Ishikawa (cell line): ENCODE data around the gene BBS9.

Experiments
- CEBPB ChIP-seq: IDR thresholded peaks from 2 replicates; pipeline ENCODE4 v1.6.1; 2012
- CREB1 ChIP-seq: IDR thresholded peaks from 2 replicates; pipeline ENCODE4 v1.6.1; 2012; ENCODE audit warnings: low read depth
- EGR1 ChIP-seq: IDR thresholded peaks from 2 replicates; pipeline ENCODE4 v1.6.1; 2012
- EP300 ChIP-seq: IDR thresholded peaks from 2 replicates; pipeline ENCODE4 v1.6.1; 2012; ENCODE audit warnings: borderline replicate concordance
- FOXM1 ChIP-seq: IDR thresholded peaks from 2 replicates; pipeline ENCODE4 v1.6.1; 2012; ENCODE audit warnings: low read depth, borderline replicate concordance
- NFIC ChIP-seq: IDR thresholded peaks from 2 replicates; pipeline ENCODE4 v1.6.1; 2012
- RAD21 ChIP-seq: IDR thresholded peaks from 2 replicates; pipeline ENCODE4 v1.6.1; 2012; ENCODE audit warnings: low read depth
- REST ChIP-seq: IDR thresholded peaks from 2 replicates; pipeline ENCODE4 v1.6.1; 2012; ENCODE audit warnings: low read depth, mild to moderate bottlenecking
- TAF1 ChIP-seq: IDR thresholded peaks from 2 replicates; pipeline ENCODE4 v1.6.1; 2012; ENCODE audit warnings: low read depth, mild to moderate bottlenecking
- TCF12 ChIP-seq: IDR thresholded peaks from 2 replicates; pipeline ENCODE4 v1.6.1; 2012; ENCODE audit warnings: low read depth
- TEAD4 ChIP-seq: IDR thresholded peaks from 2 replicates; pipeline ENCODE4 v1.6.1; 2012
- YY1 ChIP-seq: IDR thresholded peaks from 2 replicates; pipeline ENCODE4 v1.6.1; 2012; ENCODE audit warnings: low read depth
- ZBTB7A ChIP-seq: IDR thresholded peaks from 2 replicates; pipeline ENCODE4 v1.6.1; 2012; ENCODE audit warnings: low read depth
- TF ChIP-seq, protein P1 (sequence below): IDR thresholded peaks from 2 replicates; pipeline ENCODE4 v1.6.1; 2012
- TF ChIP-seq, protein P2 (sequence below): IDR thresholded peaks from 2 replicates; pipeline ENCODE4 v1.6.1; 2012

The BBS9 gene

GRCh38 chr7:33129806-33130153 lies 416 bp downstream of the BBS9 start:
- TF ChIP-seq TCF12 (no peak), EGR1 (no peak), ZBTB7A (no peak), TEAD4 (no peak), FOXM1 (no peak), CREB1 (no peak), NFIC (no peak), CEBPB (no peak), REST (no peak)
- TF ChIP-seq, protein P1, sequence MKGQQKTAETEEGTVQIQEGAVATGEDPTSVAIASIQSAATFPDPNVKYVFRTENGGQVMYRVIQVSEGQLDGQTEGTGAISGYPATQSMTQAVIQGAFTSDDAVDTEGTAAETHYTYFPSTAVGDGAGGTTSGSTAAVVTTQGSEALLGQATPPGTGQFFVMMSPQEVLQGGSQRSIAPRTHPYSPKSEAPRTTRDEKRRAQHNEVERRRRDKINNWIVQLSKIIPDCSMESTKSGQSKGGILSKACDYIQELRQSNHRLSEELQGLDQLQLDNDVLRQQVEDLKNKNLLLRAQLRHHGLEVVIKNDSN, result no peak

DNA sequence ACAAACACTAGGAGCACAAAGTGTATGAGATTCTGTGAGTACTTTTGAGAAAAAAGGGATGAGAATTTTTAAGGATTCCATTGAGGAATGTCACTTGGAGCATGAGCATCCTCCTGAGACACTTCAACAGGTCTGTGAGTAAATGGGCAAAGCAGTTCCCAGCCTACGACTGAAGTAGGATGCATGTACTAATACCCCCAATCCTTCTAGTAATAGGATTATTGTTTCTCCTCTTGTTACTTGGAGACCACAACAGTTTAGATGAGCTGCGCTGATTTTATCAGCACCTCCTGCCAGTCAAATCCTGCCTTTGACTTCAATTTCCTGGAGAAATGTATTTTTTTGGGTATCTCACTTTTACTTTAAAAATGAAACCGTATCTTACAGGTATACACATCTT lies 820 bp downstream of the BBS9 start:
- TF ChIP-seq, protein P1, result no peak
- TF ChIP-seq TAF1, result no peak
- no peak for TF ChIP-seq YY1
- TF ChIP-seq, protein P2, sequence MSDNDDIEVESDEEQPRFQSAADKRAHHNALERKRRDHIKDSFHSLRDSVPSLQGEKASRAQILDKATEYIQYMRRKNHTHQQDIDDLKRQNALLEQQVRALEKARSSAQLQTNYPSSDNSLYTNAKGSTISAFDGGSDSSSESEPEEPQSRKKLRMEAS, result no peak
- no peak for TF ChIP-seq NFIC
- TF ChIP-seq CREB1, result no peak
- TF ChIP-seq FOXM1, result no peak
- no peak for TF ChIP-seq CEBPB
- no peak for TF ChIP-seq ZBTB7A
- no peak for TF ChIP-seq TEAD4
- TF ChIP-seq REST, result no peak
- no peak for TF ChIP-seq EGR1
- TF ChIP-seq EP300, result no peak
- no peak for TF ChIP-seq TCF12
- no peak for TF ChIP-seq RAD21

DNA sequence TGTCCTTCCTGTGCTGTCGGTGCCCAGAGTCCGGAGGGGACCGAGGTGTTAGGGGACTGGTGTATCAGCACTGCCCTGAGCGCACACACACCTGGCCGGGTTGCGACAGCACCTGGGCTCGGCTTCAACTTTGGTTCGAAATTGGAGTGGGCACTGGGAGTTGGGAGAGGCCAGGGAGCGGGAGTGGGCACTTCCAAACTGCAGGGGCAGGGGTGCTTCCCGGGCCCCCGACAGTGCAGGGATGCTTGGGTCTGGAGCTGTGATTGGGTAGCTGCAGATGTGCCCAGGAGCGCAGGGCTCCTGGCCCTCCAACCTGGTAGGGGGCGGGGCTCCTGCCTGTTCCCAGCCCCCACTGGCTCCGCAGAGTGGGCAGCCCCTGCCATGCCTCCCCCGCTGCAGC lies 7.7 kb downstream of the BBS9 start:
- TF ChIP-seq REST (no peak), EP300 (no peak), YY1 (no peak), RAD21 (no peak), CEBPB (no peak), TCF12 (no peak), EGR1 (no peak), ZBTB7A (no peak), TEAD4 (no peak), CREB1 (no peak), TAF1 (no peak), FOXM1 (no peak), NFIC (no peak)
- TF ChIP-seq, protein P1, result no peak
- TF ChIP-seq, protein P2, result no peak

DNA sequence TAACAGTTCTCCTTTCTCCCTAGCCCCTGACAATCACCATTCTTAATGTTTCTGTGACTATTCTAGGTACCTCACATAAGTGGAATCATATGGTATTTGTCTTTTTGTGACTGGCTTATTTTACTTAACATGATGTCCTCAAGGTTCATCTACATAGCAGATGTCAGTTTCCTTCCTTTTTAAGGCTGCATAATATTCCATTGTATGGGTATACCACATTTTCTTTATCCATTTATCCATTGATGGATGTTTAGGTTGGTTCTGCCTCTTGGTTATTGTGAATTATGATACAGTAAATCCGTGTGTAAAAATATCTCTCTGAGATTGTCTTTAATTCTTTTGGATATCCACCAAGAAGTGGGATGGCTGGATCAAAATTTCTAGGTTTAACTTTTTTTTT lies 13.2 kb downstream of the BBS9 start:
- TF ChIP-seq YY1 (no peak), ZBTB7A (no peak), EP300 (no peak), REST (no peak), CEBPB (no peak), NFIC (no peak), TEAD4 (no peak), RAD21 (no peak), CREB1 (no peak), EGR1 (no peak), TCF12 (no peak), TAF1 (no peak), FOXM1 (no peak)
- TF ChIP-seq, protein P2, result no peak
- TF ChIP-seq, protein P1, result no peak
